Measurements from ENCODE around the gene FRMPD4. TPM values are rescaled to one million over a fixed set of nuclear protein-coding genes. Genes with fewer than 3 reads are reported as not detected.

Gene FRMPD4
- total and polyA plus RNA-seq, 2 of the 13 experiments (the other 11 are each of a cell fraction or from before 2014, with no cell fraction given), result not detected

- TF ChIP-seq USF2 (IDR thresholded peaks at IDR 0.05; ENCODE audit: low read depth, low read length) (no peak), USF2 (CRISPR knock-in tag; IDR thresholded peaks at IDR 0.05; ENCODE audit: borderline replicate concordance) (no peak), ZNF354B (CRISPR knock-in tag; IDR thresholded peaks at IDR 0.05) (no peak), LCORL (IDR thresholded peaks at IDR 0.05) (no peak), LCORL (CRISPR knock-in tag; IDR thresholded peaks at IDR 0.05) (no peak), ZXDC (CRISPR knock-in tag; IDR thresholded peaks at IDR 0.05) (no peak), ZNF326 (CRISPR knock-in tag; IDR thresholded peaks at IDR 0.05; ENCODE audit: borderline replicate concordance) (no peak), AGO2 (optimal IDR thresholded peaks at IDR 0.05; ENCODE audit: low read depth, low read length) (no peak), ZNF597 (CRISPR knock-in tag; IDR thresholded peaks at IDR 0.05) (no peak), ZFP36 (IDR thresholded peaks at IDR 0.05; ENCODE audit: borderline replicate concordance, low read depth, low read length, partially characterized antibody) (no peak)
Observed at GRCh38 chrX:12153741-12154140, 15.5 kb downstream of the FRMPD4 start (continued).

Data from HepG2 (cell line).